ENCODE data around the gene UNC5A. TPM values are rescaled to one million over a fixed set of nuclear protein-coding genes. Genes with fewer than 3 reads are reported as not detected.

The UNC5A gene
- total RNA-seq, 1 donor from 2014 or later, result 0.05 TPM

GRCh38 chr5:176780176-176781053 is 29.9 kb upstream of the UNC5A start:
- ATAC-seq (ENCODE audit: poor library complexity) (no peak), DNase-seq (no peak)
- intact Hi-C loops (cut with DNase I), result no loop called here

- DNase-seq, result peak; percentile 55
- intact Hi-C loops (cut with DNase I), result no loop called here
- peak; percentile 61 for ATAC-seq (ENCODE audit: poor library complexity)
Observed at GRCh38 chr5:176781054-176781375, 29.3 kb upstream of the UNC5A start.

- ATAC-seq (ENCODE audit: poor library complexity), result no peak
- no peak for DNase-seq
- intact Hi-C loops (cut with DNase I), result no loop called here
Observed at GRCh38 chr5:176781638-176782570, 28.5 kb upstream of the UNC5A start.

- ATAC-seq (ENCODE audit: poor library complexity) (no peak), DNase-seq (no peak)
- intact Hi-C loops (cut with DNase I), result no loop called here
Observed at GRCh38 chr5:176784218-176785165, 25.9 kb upstream of the UNC5A start.

GRCh38 chr5:176785184-176786145 is 24.9 kb upstream of the UNC5A start:
- no peak for ATAC-seq (ENCODE audit: poor library complexity)
- intact Hi-C loops (cut with DNase I), result no loop called here
- no peak for DNase-seq

- intact Hi-C loops (cut with DNase I), result no loop called here
- no peak for DNase-seq
- no peak for ATAC-seq (ENCODE audit: poor library complexity)
Observed at GRCh38 chr5:176787676-176788075, 22.7 kb upstream of the UNC5A start.

- DNase-seq (no peak), ATAC-seq (ENCODE audit: poor library complexity) (no peak)
- intact Hi-C loops (cut with DNase I), result no loop called here
Observed at GRCh38 chr5:176788091-176788490, 22.3 kb upstream of the UNC5A start.

GRCh38 chr5:176788941-176789872 is 21.2 kb upstream of the UNC5A start:
- DNase-seq (no peak), ATAC-seq (ENCODE audit: poor library complexity) (no peak)
- intact Hi-C loops (cut with DNase I), result no loop called here

GRCh38 chr5:176789873-176790615 is 20.3 kb upstream of the UNC5A start:
- intact Hi-C loops (cut with DNase I), result no loop called here
- ATAC-seq (ENCODE audit: poor library complexity) (no peak), DNase-seq (no peak)

- DNase-seq, result no peak
- intact Hi-C loops (cut with DNase I), result no loop called here
- no peak for ATAC-seq (ENCODE audit: poor library complexity)
Observed at GRCh38 chr5:176790941-176791340, 19.4 kb upstream of the UNC5A start.

- no peak for DNase-seq
- intact Hi-C loops (cut with DNase I), result no loop called here
- no peak for ATAC-seq (ENCODE audit: poor library complexity)
Observed at GRCh38 chr5:176792655-176793342, 17.6 kb upstream of the UNC5A start.

- intact Hi-C loops (cut with DNase I), result no loop called here
- DNase-seq (no peak), ATAC-seq (ENCODE audit: poor library complexity) (no peak)
Observed at GRCh38 chr5:176793343-176793699, 17.0 kb upstream of the UNC5A start.

GRCh38 chr5:176793736-176794135 is 16.6 kb upstream of the UNC5A start:
- DNase-seq, result no peak
- no peak for ATAC-seq (ENCODE audit: poor library complexity)
- intact Hi-C loops (cut with DNase I), result no loop called here

- no peak for DNase-seq
- no peak for ATAC-seq (ENCODE audit: poor library complexity)
- intact Hi-C loops (cut with DNase I), result no loop called here
Observed at GRCh38 chr5:176794509-176794908, 15.8 kb upstream of the UNC5A start.

GRCh38 chr5:176796411-176796810 is 13.9 kb upstream of the UNC5A start:
- DNase-seq, result no peak
- no peak for ATAC-seq (ENCODE audit: poor library complexity)
- intact Hi-C loops (cut with DNase I), result no loop called here

GRCh38 chr5:176796970-176797369 is 13.4 kb upstream of the UNC5A start:
- no peak for ATAC-seq (ENCODE audit: poor library complexity)
- DNase-seq, result no peak
- intact Hi-C loops (cut with DNase I), result no loop called here

All from Right ventricle myocardium superior (tissue), 1 donor.